ENCODE results near the gene RBMX. TPM values are rescaled to one million over a fixed set of nuclear protein-coding genes. Genes with fewer than 3 reads are reported as not detected.
A peak's percentile ranks its signal among the peaks of the same experiment; 100 is the strongest.

RBMX gene
- total RNA-seq, 3 donors from 2014 or later (not counting 1 experiment from before 2014, with no cell fraction given): 171 to 208 (median 174) TPM

GRCh38 chrX:136847874-136848273, 32.7 kb downstream of the RBMX start:
- intact Hi-C loops (cut with micrococcal nuclease): no loop called here

GRCh38 chrX:136839196-136839595, 41.3 kb downstream of the RBMX start:
- no peak for TF ChIP-seq CTCF (IDR thresholded peaks at IDR 0.05)
- no peaks in the 10 kb centered on the region for H3K9me3 ChIP-seq (ENCODE audit: control insufficient read depth, insufficient read depth, low read length)
- no peaks in the 10 kb centered on the region for H3K9me3 Mint-ChIP-seq
- DNase-seq (no peak), ATAC-seq (no peak)
- H3K27ac Mint-ChIP-seq: no peak overlapping the region
- H3K4me1 Mint-ChIP-seq: no peaks in the 10 kb centered on the region
- no peaks in the 10 kb centered on the region for H3K27me3 ChIP-seq (ENCODE audit: control insufficient read depth, insufficient read depth, low read length)
- no peak overlapping the region for H3K27ac ChIP-seq (ENCODE audit: low read length)
- H3K36me3 ChIP-seq (ENCODE audit: control insufficient read depth, insufficient read depth, low read length): no peaks in the 10 kb centered on the region
- H3K4me3 Mint-ChIP-seq: no peak overlapping the region
- H3K4me3 ChIP-seq (ENCODE audit: low read length): no peak overlapping the region
- no peaks in the 10 kb centered on the region for H3K36me3 Mint-ChIP-seq
- H3K4me1 ChIP-seq (ENCODE audit: control insufficient read depth, insufficient read depth, low read length): no peaks in the 10 kb centered on the region
- no CpG with 5 or more reads among the region's 1 CpG for WGBS (ENCODE audit: insufficient coverage)
- H3K27me3 Mint-ChIP-seq (ENCODE audit: low read depth in 2 of 2): no peaks in the 10 kb centered on the region
- intact Hi-C loops (cut with micrococcal nuclease): no loop called here

More at GRCh38 chrX:136847874-136848273, 32.7 kb downstream of the RBMX start:
- no peaks in the 10 kb centered on the region for H3K27me3 ChIP-seq (ENCODE audit: control insufficient read depth, insufficient read depth, low read length)
- no peak overlapping the region for H3K27ac ChIP-seq (ENCODE audit: low read length)
- no peak overlapping the region for H3K4me3 ChIP-seq (ENCODE audit: low read length)
- no peaks in the 10 kb centered on the region for H3K4me1 Mint-ChIP-seq
- H3K36me3 ChIP-seq (ENCODE audit: control insufficient read depth, insufficient read depth, low read length): no peaks in the 10 kb centered on the region
- DNase-seq (no peak), ATAC-seq (no peak)
- no peaks in the 10 kb centered on the region for H3K27me3 Mint-ChIP-seq (ENCODE audit: low read depth in 2 of 2)
- H3K9me3 Mint-ChIP-seq: no peaks in the 10 kb centered on the region
- no peaks in the 10 kb centered on the region for H3K4me1 ChIP-seq (ENCODE audit: control insufficient read depth, insufficient read depth, low read length)
- 80% methylated on average over 2 of the region's 2 CpGs for WGBS (ENCODE audit: insufficient coverage)
- no peak overlapping the region for H3K4me3 Mint-ChIP-seq
- H3K9me3 ChIP-seq (ENCODE audit: control insufficient read depth, insufficient read depth, low read length): no peaks in the 10 kb centered on the region
- no peak overlapping the region for H3K27ac Mint-ChIP-seq
- no peak for TF ChIP-seq CTCF (IDR thresholded peaks at IDR 0.05)
- no peaks in the 10 kb centered on the region for H3K36me3 Mint-ChIP-seq

- 80% methylated on average over 1 of the region's 4 CpGs for WGBS (ENCODE audit: insufficient coverage)
- no peak for DNase-seq
- intact Hi-C loops (cut with micrococcal nuclease): no loop called here
Observed at GRCh38 chrX:136835761-136836160, 44.8 kb downstream of the RBMX start.

More at GRCh38 chrX:136835761-136836160, 44.8 kb downstream of the RBMX start:
- Mint-ChIP-seq H3K36me3 (no peaks in the 10 kb centered on the region), H3K4me3 (no peak overlapping the region), H3K9me3 (no peaks in the 10 kb centered on the region), H3K4me1 (no peaks in the 10 kb centered on the region), H3K27ac (no peak overlapping the region), H3K27me3 (ENCODE audit: low read depth in 2 of 2) (no peaks in the 10 kb centered on the region)
- H3K9me3 ChIP-seq (ENCODE audit: control insufficient read depth, insufficient read depth, low read length): no peaks in the 10 kb centered on the region
- ATAC-seq: peak in 1 of 3 donors; percentile 32
- H3K36me3 ChIP-seq (ENCODE audit: control insufficient read depth, insufficient read depth, low read length): no peaks in the 10 kb centered on the region
- H3K27me3 ChIP-seq (ENCODE audit: control insufficient read depth, insufficient read depth, low read length): no peaks in the 10 kb centered on the region
- no peak overlapping the region for H3K27ac ChIP-seq (ENCODE audit: low read length)
- no peak overlapping the region for H3K4me3 ChIP-seq (ENCODE audit: low read length)
- no peaks in the 10 kb centered on the region for H3K4me1 ChIP-seq (ENCODE audit: control insufficient read depth, insufficient read depth, low read length)
- no peak for TF ChIP-seq CTCF (IDR thresholded peaks at IDR 0.05)
